Stimulated activated CD8-positive, alpha-beta memory T cell treated with anti-CD3 and anti-CD28 coated beads, Interleukin-7, amount 100 ng/mL, for 24 hours (primary cell): ENCODE data around the gene TRABD2A.
"Not testable (repeated sequence)": the region's sequence is repeated elsewhere in the genome, so short reads cannot be mapped to it uniquely, and the experiment has no call there.

Source experiments
- DNase-seq: peaks from one replicate; pipeline ENCODE4 v3.0.0-alpha.2; 2020; ENCODE audit warnings: low read depth

TRABD2A gene

DNA sequence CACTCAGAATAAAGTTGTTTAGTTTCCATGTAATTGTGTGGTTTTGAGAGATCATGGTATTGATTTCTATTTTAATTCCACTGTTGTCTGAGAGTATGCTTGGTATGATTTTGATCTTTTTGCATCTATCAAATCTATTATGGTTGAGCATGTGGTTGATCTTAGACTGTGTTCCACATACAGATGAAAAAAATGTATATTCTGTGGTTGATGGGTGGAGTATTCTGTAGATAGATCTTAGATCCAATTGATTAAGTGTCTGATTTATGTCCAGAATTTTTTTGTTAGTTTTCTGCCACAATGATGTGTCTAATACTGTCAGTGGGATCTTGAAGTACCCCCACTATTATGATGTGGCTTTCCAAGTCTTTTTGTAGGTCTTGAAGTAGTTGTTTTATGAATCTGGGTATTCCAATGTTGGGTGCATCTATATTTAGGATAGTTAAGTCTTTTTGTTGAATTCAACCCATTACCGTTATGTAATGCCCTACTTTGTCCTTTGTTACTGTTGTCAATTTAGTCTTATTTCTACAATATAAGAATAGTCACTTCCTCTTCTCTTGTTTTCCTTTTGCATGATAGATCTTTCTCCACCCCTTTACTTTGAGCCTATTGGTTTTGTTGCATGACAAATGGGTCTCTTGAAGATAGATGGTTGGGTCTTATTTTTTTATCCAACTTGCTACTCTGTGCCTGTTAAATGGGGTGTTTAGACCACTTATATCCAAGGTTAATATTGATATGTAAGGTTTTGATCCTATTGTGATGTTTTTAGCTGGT is 101.8 kb downstream of the TRABD2A start:
- no peak for DNase-seq

DNA sequence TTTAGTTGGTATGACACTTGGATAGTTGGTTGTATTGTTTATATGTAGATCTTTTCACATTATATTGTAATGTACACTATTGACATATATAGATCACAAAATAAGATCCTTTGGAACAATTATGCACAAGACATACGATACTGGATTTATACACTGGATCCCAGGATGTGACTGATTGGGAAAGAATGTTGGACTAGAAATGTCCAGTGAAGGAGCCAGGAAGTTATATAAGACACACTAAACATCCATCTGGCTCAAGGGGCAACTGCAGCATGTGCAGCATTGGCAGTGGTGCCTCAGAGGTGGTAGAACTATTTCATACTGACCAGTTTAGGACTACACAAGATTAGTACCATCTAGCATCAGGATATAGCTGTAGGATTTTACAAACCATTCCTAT is 104.9 kb downstream of the TRABD2A start:
- no peak for DNase-seq

GRCh38 chr2:84773562-84773961 is 107.3 kb downstream of the TRABD2A start:
- DNase-seq: not testable (repeated sequence)
